NCI-H1436 treated with DMSO at 0.1 percent for 48 hours (cell line): ENCODE measurements around the gene TNFRSF1A.

Experiments
- DNase-seq: peaks from one replicate; lab custom pipeline; 2025; lab: John Stamatoyannopoulos, UW

Gene TNFRSF1A

GRCh38 chr12:6323340-6323994 lies 18.4 kb downstream of the TNFRSF1A start:
- no peak for DNase-seq

GRCh38 chr12:6322969-6323339 lies 18.9 kb downstream of the TNFRSF1A start:
- no peak for DNase-seq

- DNase-seq, result no peak
These were observed 19.5 kb downstream of the TNFRSF1A start for GRCh38 chr12:6322352-6322751.

GRCh38 chr12:6321905-6322304 lies 20.0 kb downstream of the TNFRSF1A start:
- no peak for DNase-seq

GRCh38 chr12:6319446-6319845 lies 22.4 kb downstream of the TNFRSF1A start:
- no peak for DNase-seq

- DNase-seq, result no peak
These were observed 23.4 kb downstream of the TNFRSF1A start for GRCh38 chr12:6318440-6318879.

- no peak for DNase-seq
These were observed 24.0 kb downstream of the TNFRSF1A start for GRCh38 chr12:6317693-6318439.

GRCh38 chr12:6316921-6317692 lies 24.8 kb downstream of the TNFRSF1A start:
- no peak for DNase-seq

- DNase-seq, result no peak
These were observed 25.9 kb downstream of the TNFRSF1A start for GRCh38 chr12:6315704-6316597.

- no peak for DNase-seq
These were observed 26.7 kb downstream of the TNFRSF1A start for GRCh38 chr12:6315184-6315583.

- DNase-seq, result no peak
These were observed 27.1 kb downstream of the TNFRSF1A start for GRCh38 chr12:6314776-6315175.

GRCh38 chr12:6313326-6313940 lies 28.4 kb downstream of the TNFRSF1A start:
- DNase-seq, result no peak

GRCh38 chr12:6312529-6313325 lies 29.1 kb downstream of the TNFRSF1A start:
- no peak for DNase-seq

- no peak for DNase-seq
These were observed 29.9 kb downstream of the TNFRSF1A start for GRCh38 chr12:6311822-6312528.

- DNase-seq, result no peak
These were observed 30.9 kb downstream of the TNFRSF1A start for GRCh38 chr12:6310771-6311610.

GRCh38 chr12:6307529-6307928 lies 34.3 kb downstream of the TNFRSF1A start:
- DNase-seq, result no peak

- DNase-seq, result no peak
These were observed 35.2 kb downstream of the TNFRSF1A start for GRCh38 chr12:6306599-6307220.

- DNase-seq, result no peak
These were observed 35.7 kb downstream of the TNFRSF1A start for GRCh38 chr12:6306151-6306550.

GRCh38 chr12:6303071-6303470 lies 38.8 kb downstream of the TNFRSF1A start:
- no peak for DNase-seq
